Left lung (tissue), 10 donors: ENCODE data around the gene VSTM5. TPM values are rescaled to one million over a fixed set of nuclear protein-coding genes. Genes with fewer than 3 reads are reported as not detected.

Experiments used
- ATAC-seq: fragments of 200-7000 bp; cut with Tn5 transposase; one replicate; pipeline ENCODE4 v1.9.1; 2020; ENCODE audit warnings: moderate library complexity
- DNase-seq, 4 donors: peaks; one replicate each; pipeline ENCODE4 v3.0.0-alpha.2; 2013 to 2020
- H3K27ac ChIP-seq, 2 donors: fragments of 200-600 bp; sonication (generic) in 1 of 2; one replicate each; pipeline versions ENCODE4 v1.5.0 to v1.8.0; 2020 to 2021
- H3K27me3 ChIP-seq, 2 donors: fragments of 200-600 bp; sonication (generic) in 1 of 2; one replicate each; pipeline versions ENCODE4 v1.5.0 to v1.8.0; 2020 to 2021
- H3K36me3 ChIP-seq, 2 donors: fragments of 200-600 bp; sonication (generic) in 1 of 2; one replicate each; pipeline versions ENCODE4 v1.5.0 to v1.8.0; 2020 to 2021
- H3K4me1 ChIP-seq, 2 donors: fragments of 200-600 bp; one replicate each; pipeline ENCODE4 v1.8.0; 2021
- H3K4me3 ChIP-seq, 2 donors: fragments of 200-600 bp; sonication (generic) in 1 of 2; one replicate each; pipeline versions ENCODE4 v1.5.0 to v1.8.0; 2020 to 2021; ENCODE audit warnings: mild to moderate bottlenecking in 1 of 2
- H3K9me3 ChIP-seq, 2 donors: fragments of 200-600 bp; sonication (generic) in 1 of 2; one replicate each; pipeline versions ENCODE4 v1.5.0 to v1.8.0; 2020 to 2021
- intact Hi-C, 2 donors: fragments of 100-400 bp; cut with DNase I; formaldehyde crosslinking; loops; one replicate each; pipeline versions ENCODE4 v1.11.2 to v1.14.2; 2022
- polyA plus RNA-seq, 6 donors: library from polyadenylated mRNA; unstranded; fragments of 120-200 nt; gene quantifications; one replicate each; pipeline ENCODE4 v1.2.1, GENCODE V29; 2013; ENCODE audit not compliant: insufficient read length in 6 of 6
- total RNA-seq, 2 donors: library from RNA; stranded (reverse); fragmentation: NEBNext Ultra II Directional; extraction: Animal tissue kit (Norgen Biotek cat#: 25700); gene quantifications; one replicate each; pipeline ENCODE4 v1.2.1, GENCODE V29; 2021
- TF ChIP-seq, protein P1 (sequence below), 2 donors: fragments of 200-600 bp; sonication (generic) in 1 of 2; IDR thresholded peaks; one replicate each; pipeline versions ENCODE4 v1.5.0 to v1.8.0; 2021; ENCODE audit warnings: antibody characterized with exemption in 2 of 2
- donor health status: DM: no; HTN: yes; CAD: no.
- donor health status: DM: no; HTN: no; CAD: no.

The VSTM5 gene
- total and polyA plus RNA-seq, 8 donors, result 0.16 to 1.1 (median 0.62) TPM

DNA sequence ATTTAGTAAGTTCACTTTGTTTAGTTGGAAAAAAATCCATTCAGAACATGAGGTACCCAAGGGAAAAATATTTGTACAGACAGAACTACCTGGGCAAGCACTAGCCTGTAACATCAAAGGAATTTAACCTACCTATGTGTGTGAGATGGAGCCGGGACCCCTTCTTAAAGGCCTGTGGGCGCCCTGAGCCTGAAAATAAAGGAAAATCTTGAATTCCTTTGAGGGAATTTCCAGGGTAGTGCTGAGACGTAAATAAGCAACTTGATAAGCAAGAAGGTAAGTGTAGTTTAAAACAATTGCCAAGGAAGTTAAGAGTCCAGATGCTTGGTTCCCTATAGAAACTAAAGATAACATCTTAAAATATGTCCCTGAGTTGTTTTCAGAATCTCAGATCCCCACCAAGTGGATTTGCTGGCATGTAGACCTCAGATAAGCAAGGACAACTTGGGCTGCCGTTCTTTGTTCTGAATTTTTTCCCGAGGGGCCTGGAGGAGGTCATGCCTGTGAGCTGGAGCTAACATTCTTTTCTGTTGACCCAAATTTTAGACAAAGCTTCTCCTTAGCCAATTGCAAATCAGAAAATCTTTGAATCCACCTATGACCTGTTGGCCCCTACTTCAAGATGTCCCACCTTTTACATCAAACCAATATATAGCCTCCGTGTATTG, 35.3 kb downstream of the VSTM5 start:
- TF ChIP-seq, protein P1, sequence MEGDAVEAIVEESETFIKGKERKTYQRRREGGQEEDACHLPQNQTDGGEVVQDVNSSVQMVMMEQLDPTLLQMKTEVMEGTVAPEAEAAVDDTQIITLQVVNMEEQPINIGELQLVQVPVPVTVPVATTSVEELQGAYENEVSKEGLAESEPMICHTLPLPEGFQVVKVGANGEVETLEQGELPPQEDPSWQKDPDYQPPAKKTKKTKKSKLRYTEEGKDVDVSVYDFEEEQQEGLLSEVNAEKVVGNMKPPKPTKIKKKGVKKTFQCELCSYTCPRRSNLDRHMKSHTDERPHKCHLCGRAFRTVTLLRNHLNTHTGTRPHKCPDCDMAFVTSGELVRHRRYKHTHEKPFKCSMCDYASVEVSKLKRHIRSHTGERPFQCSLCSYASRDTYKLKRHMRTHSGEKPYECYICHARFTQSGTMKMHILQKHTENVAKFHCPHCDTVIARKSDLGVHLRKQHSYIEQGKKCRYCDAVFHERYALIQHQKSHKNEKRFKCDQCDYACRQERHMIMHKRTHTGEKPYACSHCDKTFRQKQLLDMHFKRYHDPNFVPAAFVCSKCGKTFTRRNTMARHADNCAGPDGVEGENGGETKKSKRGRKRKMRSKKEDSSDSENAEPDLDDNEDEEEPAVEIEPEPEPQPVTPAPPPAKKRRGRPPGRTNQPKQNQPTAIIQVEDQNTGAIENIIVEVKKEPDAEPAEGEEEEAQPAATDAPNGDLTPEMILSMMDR (IDR thresholded peaks at IDR 0.05), result no peak
- no peak overlapping the region for H3K4me3 ChIP-seq
- intact Hi-C loops, result no loop called here
- no peak for DNase-seq
- no peaks in the 10 kb centered on the region for H3K27me3 ChIP-seq
- H3K4me1 ChIP-seq, result no peaks in the 10 kb centered on the region
- H3K9me3 ChIP-seq, result no peaks in the 10 kb centered on the region
- peaks cover 0 to 64% of the 10 kb centered on the region in 2 donors for H3K36me3 ChIP-seq
- no peak for ATAC-seq
- H3K27ac ChIP-seq, result no peak overlapping the region

DNA sequence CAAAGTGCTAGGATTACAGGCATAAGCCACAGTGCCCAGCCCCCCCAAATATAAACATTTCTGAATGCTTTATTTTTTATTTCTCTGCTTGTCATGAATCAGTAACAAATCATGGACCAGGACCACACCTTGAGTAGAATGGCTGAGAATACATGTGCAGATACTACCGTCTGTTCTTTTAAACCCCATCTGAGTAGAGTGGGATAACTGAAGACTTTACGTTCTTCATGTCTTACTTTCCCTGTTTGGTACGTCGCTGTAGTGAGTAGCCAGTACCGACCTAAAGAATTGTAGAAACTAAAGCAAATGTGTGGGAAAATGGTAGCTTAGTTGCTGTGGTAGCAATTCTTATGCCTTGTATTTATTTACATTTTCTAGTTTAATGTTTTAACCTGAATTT, 36.4 kb downstream of the VSTM5 start:
- Histone ChIP-seq H3K4me1 (no peaks in the 10 kb centered on the region), H3K4me3 (no peak overlapping the region), H3K27ac (no peak overlapping the region), H3K9me3 (no peaks in the 10 kb centered on the region), H3K27me3 (no peaks in the 10 kb centered on the region), H3K36me3 (peaks cover 0 to 75% of the 10 kb centered on the region in 2 donors)
- ATAC-seq (no peak), DNase-seq (no peak)
- TF ChIP-seq, protein P1 (IDR thresholded peaks at IDR 0.05), result no peak
- intact Hi-C loops, result no loop called here

DNA sequence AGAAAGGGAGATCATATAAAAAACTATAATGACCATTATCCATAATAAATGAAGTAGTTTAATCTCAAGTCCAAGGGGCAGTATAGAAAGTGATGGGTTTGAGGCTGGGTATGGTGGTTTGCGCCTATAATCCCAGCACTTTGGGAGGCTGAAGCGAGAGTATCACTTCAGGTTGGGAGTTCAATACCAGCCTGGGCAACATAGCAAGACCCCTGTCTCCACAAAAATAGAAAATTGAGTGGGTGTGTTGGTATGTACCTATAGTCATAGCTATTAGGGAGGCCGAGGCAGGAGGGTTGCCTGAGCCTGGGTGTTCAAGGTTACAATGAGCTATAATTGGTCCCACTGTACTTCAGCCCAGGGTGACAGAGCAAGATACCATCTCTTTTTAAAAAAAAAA, 42.4 kb downstream of the VSTM5 start:
- intact Hi-C loops, result no loop called here
- Histone ChIP-seq H3K27me3 (no peaks in the 10 kb centered on the region), H3K27ac (no peak overlapping the region), H3K36me3 (peaks cover 0 to 100% of the 10 kb centered on the region in 2 donors), H3K4me1 (no peaks in the 10 kb centered on the region), H3K4me3 (no peak overlapping the region), H3K9me3 (no peaks in the 10 kb centered on the region)
- DNase-seq (no peak), ATAC-seq (no peak)
- TF ChIP-seq, protein P1 (IDR thresholded peaks at IDR 0.05), result no peak

DNA sequence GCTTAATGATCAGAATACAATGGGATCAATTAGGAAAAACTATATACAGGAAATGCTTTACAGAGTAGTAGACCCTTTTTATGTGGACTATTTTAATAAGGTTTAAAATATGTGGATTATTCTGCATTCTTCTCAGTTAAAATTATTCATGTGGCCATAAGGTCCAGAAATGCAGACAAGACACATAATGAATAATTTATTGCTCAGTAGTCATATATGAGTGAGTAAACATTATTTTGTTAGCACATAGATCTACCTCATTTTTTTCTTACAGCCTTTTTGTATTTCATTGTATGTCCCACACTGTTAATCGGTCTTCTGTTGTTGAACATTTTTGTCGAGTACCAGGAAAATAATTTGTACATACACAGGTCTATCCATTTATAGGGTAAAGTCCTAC, 45.5 kb downstream of the VSTM5 start:
- H3K27me3 ChIP-seq, result no peaks in the 10 kb centered on the region
- peaks cover 0 to 99% of the 10 kb centered on the region in 2 donors for H3K36me3 ChIP-seq
- TF ChIP-seq, protein P1 (IDR thresholded peaks at IDR 0.05), result no peak
- H3K4me3 ChIP-seq, result no peak overlapping the region
- intact Hi-C loops, result no loop called here
- no peaks in the 10 kb centered on the region for H3K4me1 ChIP-seq
- DNase-seq, result no peak
- ATAC-seq, result no peak
- no peaks in the 10 kb centered on the region for H3K9me3 ChIP-seq
- H3K27ac ChIP-seq, result no peak overlapping the region

DNA sequence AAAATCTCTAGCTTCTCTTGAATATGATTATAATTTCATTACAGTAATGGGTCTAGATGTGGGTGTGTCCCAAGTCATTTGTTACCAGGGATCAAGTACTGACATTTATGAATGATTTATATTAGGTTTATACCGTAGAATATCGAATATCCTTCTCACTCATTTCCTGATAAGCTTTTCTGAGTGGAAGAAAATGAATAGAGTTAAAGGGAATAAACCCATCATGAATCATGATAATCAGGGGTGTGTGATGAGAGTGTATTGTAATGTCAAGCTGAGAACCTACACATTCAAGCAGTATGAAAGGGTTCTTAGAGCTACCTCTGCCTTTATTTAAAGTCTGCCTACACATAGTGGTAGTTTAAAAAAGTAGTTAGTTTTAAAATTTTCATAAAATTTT, 49.1 kb downstream of the VSTM5 start:
- intact Hi-C loops, result no loop called here
- ATAC-seq (no peak), DNase-seq (no peak)
- Histone ChIP-seq H3K27ac (no peak overlapping the region), H3K4me1 (no peaks in the 10 kb centered on the region), H3K36me3 (peaks cover 0 to 99% of the 10 kb centered on the region in 2 donors), H3K27me3 (no peaks in the 10 kb centered on the region), H3K9me3 (no peaks in the 10 kb centered on the region), H3K4me3 (no peak overlapping the region)
- TF ChIP-seq, protein P1 (IDR thresholded peaks at IDR 0.05), result no peak
